Transverse colon (tissue), 4 donors: ENCODE measurements around the gene MPPED1. TPM values are rescaled to one million over a fixed set of nuclear protein-coding genes. Genes with fewer than 3 reads are reported as not detected.

Source experiments
- DNase-seq: peaks from one replicate; pipeline ENCODE4 v3.0.0-alpha.2; 2019
- H3K27ac ChIP-seq, 4 donors: fragments of 200-600 bp; sonication (generic); 2 replicates each; pipeline ENCODE4 v1.5.1; 2016 to 2018; ENCODE audit warnings: inconsistent platforms in 4 of 4
- H3K27me3 ChIP-seq: fragments of 200-600 bp; sonication (generic); 2 replicates; pipeline ENCODE4 v1.5.1; 2017; ENCODE audit warnings: inconsistent platforms
- H3K36me3 ChIP-seq, 4 donors: fragments of 200-600 bp; sonication (generic); 2 replicates each; pipeline ENCODE4 v1.5.1; 2017 to 2019; ENCODE audit warnings: inconsistent platforms in 4 of 4
- H3K4me1 ChIP-seq, 4 donors: fragments of 200-600 bp; sonication (generic); 2 replicates each; pipeline ENCODE4 v1.5.1; 2017 to 2020; ENCODE audit warnings: inconsistent platforms in 4 of 4
- H3K4me3 ChIP-seq, 4 donors: fragments of 200-600 bp; sonication (generic); 1 replicate in 1 of 4; 2 replicates in 3 of 4; pipeline versions ENCODE4 v1.5.1 to v1.6.1; 2017 to 2019; ENCODE audit warnings: inconsistent platforms in 4 of 4
- H3K9me3 ChIP-seq, 2 donors: fragments of 200-600 bp; sonication (generic); 2 replicates each; pipeline ENCODE4 v1.5.1; 2017 to 2019; ENCODE audit warnings: inconsistent platforms in 2 of 2
- EP300 ChIP-seq: sonication (generic); formaldehyde crosslinking; IDR thresholded peaks from one replicate; pipeline ENCODE4 v1.6.1; 2017; ENCODE audit warnings: antibody characterized with exemption, low read depth
- POLR2A ChIP-seq: fragments of 450-650 bp; IDR thresholded peaks from one replicate; pipeline ENCODE4 v1.6.1; 2016; ENCODE audit warnings: antibody characterized with exemption, mild to moderate bottlenecking, moderate library complexity
- POLR2AphosphoS5 ChIP-seq, 3 donors: sonication (generic); formaldehyde crosslinking; IDR thresholded peaks; one replicate each; pipeline ENCODE4 v1.6.1; 2016; ENCODE audit warnings: antibody characterized with exemption in 3 of 3
- WGBS, 2 donors: methylation state at CpG; one replicate each; pipeline ENCODE4 v1.1.5; 2018; ENCODE audit warnings: low coverage in 1 of 2; 5-methylcytosine and 5-hydroxymethylcytosine counted together
- in situ Hi-C, 4 donors: fragments of 200-750 bp; cut with MboI; loops; one replicate each; pipeline versions ENCODE4 v1.15.0 to v1.15.1; 2017; ENCODE audit warnings: low sequenced_read_pairs in 3 of 4, low pct_ligation_motif_present in 1 of 4, low pct_unique_long_range_greater_than_20kb in 1 of 4
- intact Hi-C: fragments of 100-400 bp; cut with DNase I; formaldehyde crosslinking; loops from one replicate; pipeline ENCODE4 v1.15.1; 2023; ENCODE audit warnings: low total_unique reads
- total RNA-seq, 4 donors: library from RNA; depleted of rRNA; stranded (reverse); fragments of >200 nt; gene quantifications; one replicate each; pipeline ENCODE4 v1.1.0, GENCODE V29; 2016
- TF ChIP-seq, protein P1 (sequence below), 5 experiments: fragments of 200-600 bp in 3 of 5; fragments of 450-650 bp in 2 of 5; sonication (generic) in 3 of 5; IDR thresholded peaks; 1 replicate in 2 of 5; 2 replicates in 3 of 5; pipeline ENCODE4 v1.5.1; 2016 to 2017; ENCODE audit warnings: antibody characterized with exemption in 5 of 5, inconsistent platforms in 3 of 5, mild to moderate bottlenecking in 2 of 5, moderate library complexity in 1 of 5

MPPED1 gene
- total RNA-seq, 4 donors from 2014 or later: not detected

DNA sequence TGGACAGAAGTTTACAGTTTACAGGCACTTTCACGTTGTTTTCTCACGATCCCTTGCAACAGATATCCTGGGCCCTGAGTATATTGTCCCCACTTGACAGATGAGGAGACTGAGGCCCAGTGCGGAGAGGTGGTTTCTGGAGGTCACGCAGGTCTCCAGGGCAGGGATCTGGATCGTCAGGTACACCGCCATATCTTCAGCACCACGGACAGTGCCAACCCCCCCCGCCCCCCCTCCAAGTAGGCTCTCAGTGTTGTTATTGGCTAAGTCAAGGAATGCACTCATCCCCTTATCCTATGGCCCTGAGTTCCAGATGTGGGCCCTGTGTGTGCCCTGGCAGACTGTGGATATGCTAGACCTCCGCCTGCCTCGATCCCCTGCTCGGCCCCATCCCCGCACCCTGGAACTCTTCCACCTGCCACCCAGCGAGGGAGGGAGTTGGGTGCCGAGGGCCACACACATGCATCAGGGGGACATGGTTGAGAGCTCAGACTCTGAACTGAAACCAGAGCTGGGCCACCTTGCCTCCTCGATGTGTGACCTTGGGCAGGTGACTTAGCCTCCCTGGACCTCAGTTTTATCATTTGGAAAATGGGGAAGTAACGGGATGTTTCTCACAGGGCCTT is 37.5 kb downstream of the MPPED1 start:
- intact Hi-C loops: no loop called here
- no peak overlapping the region for H3K27ac ChIP-seq
- TF ChIP-seq, protein P1, sequence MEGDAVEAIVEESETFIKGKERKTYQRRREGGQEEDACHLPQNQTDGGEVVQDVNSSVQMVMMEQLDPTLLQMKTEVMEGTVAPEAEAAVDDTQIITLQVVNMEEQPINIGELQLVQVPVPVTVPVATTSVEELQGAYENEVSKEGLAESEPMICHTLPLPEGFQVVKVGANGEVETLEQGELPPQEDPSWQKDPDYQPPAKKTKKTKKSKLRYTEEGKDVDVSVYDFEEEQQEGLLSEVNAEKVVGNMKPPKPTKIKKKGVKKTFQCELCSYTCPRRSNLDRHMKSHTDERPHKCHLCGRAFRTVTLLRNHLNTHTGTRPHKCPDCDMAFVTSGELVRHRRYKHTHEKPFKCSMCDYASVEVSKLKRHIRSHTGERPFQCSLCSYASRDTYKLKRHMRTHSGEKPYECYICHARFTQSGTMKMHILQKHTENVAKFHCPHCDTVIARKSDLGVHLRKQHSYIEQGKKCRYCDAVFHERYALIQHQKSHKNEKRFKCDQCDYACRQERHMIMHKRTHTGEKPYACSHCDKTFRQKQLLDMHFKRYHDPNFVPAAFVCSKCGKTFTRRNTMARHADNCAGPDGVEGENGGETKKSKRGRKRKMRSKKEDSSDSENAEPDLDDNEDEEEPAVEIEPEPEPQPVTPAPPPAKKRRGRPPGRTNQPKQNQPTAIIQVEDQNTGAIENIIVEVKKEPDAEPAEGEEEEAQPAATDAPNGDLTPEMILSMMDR (IDR thresholded peaks at IDR 0.05): no peak
- TF ChIP-seq POLR2A (no peak), EP300 (no peak)
- H3K36me3 ChIP-seq: no peaks in the 10 kb centered on the region
- WGBS, 2 donors: 35 to 65% methylated on average over 2 to 16 of the region's 16 CpGs
- DNase-seq: no peak
- H3K27me3 ChIP-seq: no peaks in the 10 kb centered on the region
- H3K9me3 ChIP-seq: no peaks in the 10 kb centered on the region
- no peaks in the 10 kb centered on the region for H3K4me1 ChIP-seq
- no peak overlapping the region for H3K4me3 ChIP-seq
- in situ Hi-C loops: no loop called here

DNA sequence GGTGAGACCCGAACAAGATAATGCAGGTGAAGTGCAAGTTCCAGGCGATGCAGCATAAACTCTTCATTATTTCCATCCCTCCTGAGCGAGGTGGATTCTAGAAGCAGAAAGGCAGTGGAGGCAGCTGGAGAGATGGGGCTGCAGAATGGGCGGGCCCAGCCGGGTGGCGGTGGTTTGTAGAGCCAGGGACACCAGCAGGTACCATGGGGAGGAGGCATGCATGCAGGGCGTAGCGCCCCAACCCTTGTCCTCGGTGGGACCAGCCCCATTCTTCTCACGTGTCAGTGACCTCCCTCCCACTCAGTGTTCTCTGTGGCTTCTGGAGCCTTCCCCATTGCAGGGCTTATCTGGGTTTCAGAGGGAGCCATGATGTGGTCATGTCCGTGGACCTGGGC is 38.0 kb downstream of the MPPED1 start:
- H3K9me3 ChIP-seq: no peaks in the 10 kb centered on the region
- no peaks in the 10 kb centered on the region for H3K27me3 ChIP-seq
- TF ChIP-seq POLR2A (no peak), EP300 (no peak), POLR2AphosphoS5 (IDR thresholded peaks at IDR 0.05) (no peak)
- TF ChIP-seq, protein P1 (IDR thresholded peaks at IDR 0.05): no peak
- in situ Hi-C loops (no loop called here), intact Hi-C loops (no loop called here)
- H3K36me3 ChIP-seq: no peaks in the 10 kb centered on the region
- no peak overlapping the region for H3K4me3 ChIP-seq
- H3K27ac ChIP-seq: no peak overlapping the region
- H3K4me1 ChIP-seq: no peaks in the 10 kb centered on the region
- WGBS, 2 donors: 85 to 89% methylated on average over 5 to 11 of the region's 11 CpGs
- no peak for DNase-seq

DNA sequence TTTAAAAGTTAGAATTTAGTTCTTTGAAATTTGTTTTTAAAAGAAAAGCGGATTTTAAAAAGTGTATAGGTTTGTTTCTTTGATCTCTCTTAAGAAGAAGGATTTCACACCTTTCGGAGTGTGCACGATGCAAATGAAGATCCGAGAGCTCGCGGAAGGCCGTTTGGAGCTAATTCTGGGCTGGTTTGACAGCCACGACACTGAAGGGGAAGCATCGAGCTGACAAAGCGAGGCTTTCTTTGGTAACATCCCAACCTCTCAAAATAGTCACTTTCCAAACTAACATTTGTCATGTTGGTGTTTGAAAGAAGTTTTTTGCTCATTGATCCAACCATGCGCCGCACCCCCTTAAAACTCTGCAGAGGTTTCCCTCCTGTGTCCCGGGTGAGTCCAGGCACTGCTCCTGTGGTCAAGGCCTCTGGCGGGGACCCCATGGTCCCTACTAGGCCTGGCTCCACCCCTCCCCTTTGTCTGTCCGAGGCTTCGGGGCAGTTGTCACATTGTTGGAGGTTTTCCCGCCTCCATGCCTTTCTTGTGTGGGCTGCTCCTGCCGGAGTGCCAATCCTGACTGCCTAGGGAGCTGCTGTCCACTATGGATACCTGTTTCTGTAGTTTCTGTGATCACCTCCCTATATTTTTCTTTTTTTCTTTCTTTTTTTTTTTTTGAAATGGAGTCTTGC is 39.7 kb downstream of the MPPED1 start:
- H3K36me3 ChIP-seq: no peaks in the 10 kb centered on the region
- H3K27me3 ChIP-seq: no peaks in the 10 kb centered on the region
- H3K4me3 ChIP-seq: no peak overlapping the region
- H3K9me3 ChIP-seq: no peaks in the 10 kb centered on the region
- intact Hi-C loops (no loop called here), in situ Hi-C loops (no loop called here)
- DNase-seq: no peak
- 78 to 90% methylated on average over 7 to 18 of the region's 18 CpGs for WGBS, 2 donors
- H3K27ac ChIP-seq: no peak overlapping the region
- H3K4me1 ChIP-seq: no peaks in the 10 kb centered on the region
- no peak for TF ChIP-seq POLR2AphosphoS5 (IDR thresholded peaks at IDR 0.05)

DNA sequence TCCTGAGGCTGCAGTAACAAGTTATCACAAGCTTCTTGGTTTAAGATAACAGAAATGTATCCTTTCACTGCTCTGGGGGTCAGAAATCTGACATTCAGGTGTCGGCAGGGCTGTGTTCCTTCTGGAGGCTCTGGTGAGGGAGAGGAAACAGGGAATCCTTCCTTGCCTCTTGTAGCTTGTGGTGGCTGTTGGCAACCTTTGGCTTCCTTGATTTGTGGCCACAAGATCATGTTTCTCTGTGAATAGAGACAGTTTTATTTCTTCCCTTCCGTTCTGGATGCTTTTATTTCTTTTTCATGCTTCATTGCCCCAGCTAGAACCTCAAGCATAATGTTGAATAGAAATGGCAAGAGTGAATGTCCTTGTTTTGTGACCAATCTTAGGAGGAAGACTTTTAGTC is 44.0 kb downstream of the MPPED1 start:
- Histone ChIP-seq H3K9me3 (no peaks in the 10 kb centered on the region), H3K4me1 (no peaks in the 10 kb centered on the region), H3K27me3 (peaks cover 7% of the 10 kb centered on the region), H3K36me3 (no peaks in the 10 kb centered on the region), H3K4me3 (no peak overlapping the region), H3K27ac (no peak overlapping the region)
- in situ Hi-C loops: no loop called here
- 20 to 33% methylated on average over 1 to 2 of the region's 2 CpGs for WGBS, 2 donors
- no peak for DNase-seq
- TF ChIP-seq, protein P1 (IDR thresholded peaks at IDR 0.05): no peak
- TF ChIP-seq EP300: no peak
- no peak for TF ChIP-seq POLR2A
- TF ChIP-seq POLR2AphosphoS5 (IDR thresholded peaks at IDR 0.05): no peak
- intact Hi-C loops: no loop called here

DNA sequence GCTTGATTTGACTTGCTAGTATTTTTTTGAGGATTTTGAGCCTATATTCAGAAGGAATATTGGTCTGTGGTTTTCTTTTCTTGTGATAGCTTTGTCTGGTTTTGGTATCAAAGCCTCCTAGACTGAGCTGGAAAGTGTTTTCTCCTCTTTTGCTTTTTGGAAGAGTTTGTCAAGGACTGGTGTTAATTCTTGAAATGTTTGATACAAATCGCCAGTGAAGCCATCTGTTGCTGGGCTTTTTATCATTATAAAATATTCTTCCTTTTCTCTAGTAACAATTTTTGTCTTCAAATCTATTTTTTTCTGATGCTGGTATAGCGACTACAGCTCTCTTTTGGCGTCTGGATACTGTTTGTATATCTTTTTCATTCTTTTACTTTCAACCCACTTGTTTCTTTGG is 45.2 kb downstream of the MPPED1 start:
- H3K27ac ChIP-seq: no peak overlapping the region
- TF ChIP-seq POLR2AphosphoS5 (IDR thresholded peaks at IDR 0.05) (no peak), POLR2A (no peak), EP300 (no peak)
- TF ChIP-seq, protein P1 (IDR thresholded peaks at IDR 0.05): no peak
- no peaks in the 10 kb centered on the region for H3K36me3 ChIP-seq
- in situ Hi-C loops: no loop called here
- peaks cover 7% of the 10 kb centered on the region for H3K27me3 ChIP-seq
- no peak overlapping the region for H3K4me3 ChIP-seq
- no peaks in the 10 kb centered on the region for H3K4me1 ChIP-seq
- intact Hi-C loops: no loop called here
- no peak for DNase-seq
- WGBS, 2 donors: 75 to 86% methylated on average over 3 of the region's 3 CpGs
- H3K9me3 ChIP-seq: no peaks in the 10 kb centered on the region
